HG03175 (cell line): ENCODE data around the gene ELOVL6.
"Not testable (repeated sequence)": the region's sequence is repeated elsewhere in the genome, so short reads cannot be mapped to it uniquely, and the experiment has no call there.

ENCODE experiments used
- ATAC-seq: cut with Tn5 transposase; IDR thresholded peaks from one replicate; pipeline ENCODE4 v1.9.1; 2021; ENCODE audit warnings: mild to moderate bottlenecking, moderate library complexity; ENCODE audit not compliant: unreplicated experiment

The ELOVL6 gene

GRCh38 chr4:110163327-110164069, 34.9 kb downstream of the ELOVL6 start:
- ATAC-seq: no peak

DNA sequence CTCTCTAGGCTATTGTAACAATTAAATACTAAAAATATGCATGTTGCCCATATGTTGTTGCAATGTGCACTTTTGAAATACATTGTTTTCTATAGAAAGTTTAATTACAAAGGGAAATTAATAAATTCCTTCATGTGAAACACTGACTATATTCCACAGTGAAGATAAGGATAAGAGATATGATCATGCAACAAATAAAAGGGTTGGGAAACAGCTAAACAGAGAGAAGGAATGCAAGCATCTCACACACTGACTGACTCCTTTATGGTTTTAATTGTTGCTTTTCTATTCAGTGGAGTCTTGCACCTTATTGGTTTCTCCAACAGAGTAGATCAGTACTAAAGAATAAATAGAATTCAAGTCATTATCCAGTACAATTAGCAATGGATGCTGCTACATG, 37.8 kb downstream of the ELOVL6 start:
- no peak for ATAC-seq

- ATAC-seq: no peak
Measured at GRCh38 chr4:110159541-110159940, 38.9 kb downstream of the ELOVL6 start.

GRCh38 chr4:110157580-110157979, 40.8 kb downstream of the ELOVL6 start:
- ATAC-seq: no peak

GRCh38 chr4:110157166-110157565, 41.2 kb downstream of the ELOVL6 start:
- ATAC-seq: not testable (repeated sequence)

DNA sequence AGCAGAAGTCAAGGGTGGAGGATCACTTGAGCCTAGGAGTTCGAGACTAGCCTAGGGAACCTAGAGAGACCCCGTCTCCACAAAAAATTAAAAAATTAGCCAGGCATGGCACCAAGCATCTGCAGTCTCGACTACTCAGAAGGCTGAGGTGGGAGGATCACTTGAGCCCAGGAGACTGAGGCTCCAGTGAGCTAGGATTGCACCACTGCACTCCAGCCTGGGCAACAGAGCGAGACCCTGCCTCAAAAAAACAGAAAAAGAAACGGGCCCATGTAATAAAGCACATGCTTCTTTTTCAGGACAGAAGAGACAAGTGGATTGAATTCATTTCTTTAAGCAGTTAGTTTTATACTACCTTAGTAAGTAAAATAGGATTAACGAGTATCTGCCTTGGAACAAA, 42.0 kb downstream of the ELOVL6 start:
- ATAC-seq: no peak

GRCh38 chr4:110155654-110156053, 42.8 kb downstream of the ELOVL6 start:
- ATAC-seq: no peak

- no peak for ATAC-seq
Measured at GRCh38 chr4:110154582-110154981, 43.8 kb downstream of the ELOVL6 start.

DNA sequence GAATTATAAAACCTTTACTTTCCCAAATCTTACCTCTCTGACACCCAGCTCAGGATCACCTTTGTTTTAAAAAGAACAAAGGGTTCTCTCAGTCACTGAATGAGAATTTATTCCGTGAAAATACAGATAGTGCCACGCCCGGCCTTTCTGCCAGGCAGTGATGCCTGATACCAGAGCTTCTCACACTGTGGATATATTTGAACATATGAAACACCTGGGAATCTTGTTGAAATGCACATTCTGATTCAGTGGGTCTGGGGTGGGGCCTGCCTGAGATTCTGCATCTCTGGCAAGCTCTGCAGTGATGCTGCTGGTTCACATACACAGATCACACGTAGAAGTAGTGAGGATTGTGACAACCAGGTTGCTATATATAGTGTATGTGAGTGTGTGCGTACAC, 46.0 kb downstream of the ELOVL6 start:
- no peak for ATAC-seq

DNA sequence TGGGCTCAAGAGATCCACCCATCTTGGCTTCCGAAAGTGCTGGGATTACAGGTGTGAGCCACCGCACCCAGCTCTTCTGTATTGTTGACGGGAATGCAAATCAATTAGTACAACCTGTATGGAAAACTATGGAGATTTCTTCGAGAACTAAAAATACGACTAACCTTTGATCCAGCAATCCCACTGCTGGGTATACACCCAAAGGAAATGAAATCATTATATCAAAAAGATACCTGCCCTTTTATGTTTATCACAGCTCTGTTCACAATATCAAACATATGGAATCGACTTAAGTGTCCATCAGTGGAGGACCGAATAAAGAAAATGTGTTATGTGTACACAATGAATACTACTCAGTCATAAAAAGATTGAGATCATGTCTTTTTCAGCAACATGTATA, 49.3 kb downstream of the ELOVL6 start:
- no peak for ATAC-seq

GRCh38 chr4:110142461-110142860, 56.0 kb downstream of the ELOVL6 start:
- no peak for ATAC-seq

- ATAC-seq: no peak
Measured at GRCh38 chr4:110139815-110140214, 58.6 kb downstream of the ELOVL6 start.

GRCh38 chr4:110139111-110139510, 59.3 kb downstream of the ELOVL6 start:
- no peak for ATAC-seq

DNA sequence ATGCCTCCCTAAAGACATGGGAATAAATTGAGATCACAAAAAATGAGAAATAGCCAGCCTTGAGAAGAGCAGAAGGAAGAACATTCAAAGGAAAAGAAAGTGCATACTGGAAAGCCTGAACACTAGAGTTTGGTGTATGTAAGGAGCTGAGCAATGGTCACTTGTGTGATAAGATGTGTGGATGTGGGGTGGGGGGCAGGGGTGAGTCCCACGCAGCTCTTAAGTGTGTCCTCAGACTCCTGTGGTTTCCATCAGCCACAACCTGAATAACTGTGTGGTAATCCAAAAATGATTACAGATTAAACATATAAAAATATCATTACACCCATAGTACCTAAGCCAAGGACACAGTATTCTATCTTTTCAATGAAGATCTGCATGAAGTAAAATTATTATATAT, 59.9 kb downstream of the ELOVL6 start:
- ATAC-seq: no peak

GRCh38 chr4:110137829-110138228, 60.6 kb downstream of the ELOVL6 start:
- no peak for ATAC-seq

- no peak for ATAC-seq
Measured at GRCh38 chr4:110135523-110135922, 62.9 kb downstream of the ELOVL6 start.

- ATAC-seq: no peak
Measured at GRCh38 chr4:110135076-110135475, 63.3 kb downstream of the ELOVL6 start.

- ATAC-seq: no peak
Measured at GRCh38 chr4:110134269-110134869, 64.0 kb downstream of the ELOVL6 start.

GRCh38 chr4:110132816-110133719, 65.3 kb downstream of the ELOVL6 start:
- no peak for ATAC-seq

GRCh38 chr4:110131916-110132315, 66.5 kb downstream of the ELOVL6 start:
- ATAC-seq: no peak

GRCh38 chr4:110130576-110131358, 67.6 kb downstream of the ELOVL6 start:
- ATAC-seq: no peak
